Measurements from ENCODE around the gene IFI44L.

GRCh38 chr1:78577257-78578100 lies 42.8 kb upstream of the IFI44L start:
- TF ChIP-seq, protein P1, sequence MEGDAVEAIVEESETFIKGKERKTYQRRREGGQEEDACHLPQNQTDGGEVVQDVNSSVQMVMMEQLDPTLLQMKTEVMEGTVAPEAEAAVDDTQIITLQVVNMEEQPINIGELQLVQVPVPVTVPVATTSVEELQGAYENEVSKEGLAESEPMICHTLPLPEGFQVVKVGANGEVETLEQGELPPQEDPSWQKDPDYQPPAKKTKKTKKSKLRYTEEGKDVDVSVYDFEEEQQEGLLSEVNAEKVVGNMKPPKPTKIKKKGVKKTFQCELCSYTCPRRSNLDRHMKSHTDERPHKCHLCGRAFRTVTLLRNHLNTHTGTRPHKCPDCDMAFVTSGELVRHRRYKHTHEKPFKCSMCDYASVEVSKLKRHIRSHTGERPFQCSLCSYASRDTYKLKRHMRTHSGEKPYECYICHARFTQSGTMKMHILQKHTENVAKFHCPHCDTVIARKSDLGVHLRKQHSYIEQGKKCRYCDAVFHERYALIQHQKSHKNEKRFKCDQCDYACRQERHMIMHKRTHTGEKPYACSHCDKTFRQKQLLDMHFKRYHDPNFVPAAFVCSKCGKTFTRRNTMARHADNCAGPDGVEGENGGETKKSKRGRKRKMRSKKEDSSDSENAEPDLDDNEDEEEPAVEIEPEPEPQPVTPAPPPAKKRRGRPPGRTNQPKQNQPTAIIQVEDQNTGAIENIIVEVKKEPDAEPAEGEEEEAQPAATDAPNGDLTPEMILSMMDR (IDR thresholded peaks at IDR 0.05), result no peak
- TF ChIP-seq POLR2AphosphoS5 (IDR thresholded peaks at IDR 0.05) (no peak), POLR2A (IDR thresholded peaks at IDR 0.05) (no peak)

Data from suprapubic skin (tissue), 4 donors.